ENCODE measurements around the gene NME8.

DNA sequence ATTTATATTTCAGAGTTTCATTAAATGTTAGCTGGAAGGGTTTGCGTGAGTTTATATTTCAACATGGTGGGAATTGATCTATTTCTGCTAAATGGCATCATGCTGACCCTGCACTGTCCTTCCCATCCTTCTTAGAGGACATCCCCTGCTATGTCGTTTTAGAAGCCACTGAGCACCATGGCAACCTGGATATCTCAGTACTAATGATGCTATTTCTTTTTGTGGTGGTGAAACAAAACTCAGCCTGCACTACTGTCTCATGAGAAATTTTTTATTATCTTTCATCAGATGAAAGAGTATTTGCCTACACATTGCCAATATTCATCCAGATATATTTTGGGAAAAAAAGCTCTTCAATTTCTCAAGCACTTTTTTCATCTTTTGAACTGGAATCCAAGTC, 84.1 kb downstream of the NME8 start:
- TF ChIP-seq GATA2 (IDR thresholded peaks at IDR 0.05; ENCODE audit: insufficient read depth, insufficient read length, low read depth, low read length): no peak
- TF ChIP-seq, protein P1, sequence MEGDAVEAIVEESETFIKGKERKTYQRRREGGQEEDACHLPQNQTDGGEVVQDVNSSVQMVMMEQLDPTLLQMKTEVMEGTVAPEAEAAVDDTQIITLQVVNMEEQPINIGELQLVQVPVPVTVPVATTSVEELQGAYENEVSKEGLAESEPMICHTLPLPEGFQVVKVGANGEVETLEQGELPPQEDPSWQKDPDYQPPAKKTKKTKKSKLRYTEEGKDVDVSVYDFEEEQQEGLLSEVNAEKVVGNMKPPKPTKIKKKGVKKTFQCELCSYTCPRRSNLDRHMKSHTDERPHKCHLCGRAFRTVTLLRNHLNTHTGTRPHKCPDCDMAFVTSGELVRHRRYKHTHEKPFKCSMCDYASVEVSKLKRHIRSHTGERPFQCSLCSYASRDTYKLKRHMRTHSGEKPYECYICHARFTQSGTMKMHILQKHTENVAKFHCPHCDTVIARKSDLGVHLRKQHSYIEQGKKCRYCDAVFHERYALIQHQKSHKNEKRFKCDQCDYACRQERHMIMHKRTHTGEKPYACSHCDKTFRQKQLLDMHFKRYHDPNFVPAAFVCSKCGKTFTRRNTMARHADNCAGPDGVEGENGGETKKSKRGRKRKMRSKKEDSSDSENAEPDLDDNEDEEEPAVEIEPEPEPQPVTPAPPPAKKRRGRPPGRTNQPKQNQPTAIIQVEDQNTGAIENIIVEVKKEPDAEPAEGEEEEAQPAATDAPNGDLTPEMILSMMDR (IDR thresholded peaks at IDR 0.05; ENCODE audit: extremely low read depth in 1 of 2, insufficient read depth in 1 of 2, low read depth in 1 of 2, low read length in 2 of 2): no peak
- no peak for TF ChIP-seq POLR2AphosphoS5 (IDR thresholded peaks at IDR 0.05; ENCODE audit: insufficient read depth, low read depth, low read length)

Measured in endothelial cell of umbilical vein (primary cell).